CD4-positive, alpha-beta memory T cell (primary cell): Measurements from ENCODE around the gene FBRS. TPM values are rescaled to one million over a fixed set of nuclear protein-coding genes. Genes with fewer than 3 reads are reported as not detected.
A peak's percentile ranks its signal among the peaks of the same experiment; 100 is the strongest.

Experiments
- CTCF ChIA-PET: fragments of 350-600 bp; sonication (Branson Sonifier 250); formaldehyde crosslinking; loops from one replicate; lab custom pipeline; 2021; ENCODE audit warnings: inconsistent platforms; ENCODE audit not compliant: partially characterized antibody; lab: Charles Lee
- POLR2A ChIA-PET: fragments of 350-600 bp; sonication (Branson Sonifier 250); formaldehyde crosslinking; loops from one replicate; lab custom pipeline; 2021; ENCODE audit not compliant: partially characterized antibody; lab: Charles Lee
- DNase-seq, 5 donors: peaks; one replicate each; pipeline versions ENCODE4 v3.0.0 to v3.0.0-alpha.2; 2020 to 2022; ENCODE audit warnings: mixed read lengths in 1 of 5
- H3K27ac ChIP-seq: one replicate; pipeline ENCODE4 v1.7.0; 2013; ENCODE audit warnings: low read depth, low read length
- H3K27me3 ChIP-seq: 2 replicates; pipeline ENCODE4 v1.7.0; 2013; ENCODE audit warnings: mild to moderate bottlenecking, low read length, moderate library complexity; ENCODE audit not compliant: insufficient read depth
- H3K36me3 ChIP-seq: 2 replicates; pipeline ENCODE4 v1.7.0; 2013; ENCODE audit warnings: mild to moderate bottlenecking, low read length, moderate library complexity; ENCODE audit not compliant: insufficient read depth
- H3K4me1 ChIP-seq: 2 replicates; pipeline ENCODE4 v1.7.0; 2013; ENCODE audit warnings: mild to moderate bottlenecking, low read length, moderate library complexity; ENCODE audit not compliant: insufficient read depth
- H3K4me3 ChIP-seq, 2 donors: one replicate each; pipeline ENCODE4 v1.7.0; 2013; ENCODE audit warnings: low read length in 2 of 2, mild to moderate bottlenecking in 1 of 2
- H3K9me3 ChIP-seq, 2 donors: one replicate each; pipeline ENCODE4 v1.7.0; 2013; ENCODE audit warnings: low read length in 2 of 2, control low read depth in 1 of 2; ENCODE audit not compliant: control insufficient read depth in 1 of 2
- H3K27ac Mint-ChIP-seq, 7 donors: one replicate each; pipeline ENCODE4 v1.8.0; 2020 to 2021; ENCODE audit warnings: mixed read lengths in 7 of 7, mild to moderate bottlenecking in 6 of 7, inconsistent platforms in 3 of 7, moderate library complexity in 3 of 7
- H3K27me3 Mint-ChIP-seq, 2 donors: one replicate each; pipeline ENCODE4 v1.8.0; 2020 to 2021; ENCODE audit warnings: mixed read lengths in 2 of 2
- H3K36me3 Mint-ChIP-seq, 2 donors: one replicate each; pipeline ENCODE4 v1.8.0; 2020 to 2021; ENCODE audit warnings: mixed read lengths in 2 of 2, inconsistent platforms in 1 of 2, mild to moderate bottlenecking in 1 of 2
- H3K4me1 Mint-ChIP-seq, 4 donors: one replicate each; pipeline ENCODE4 v1.8.0; 2020 to 2021; ENCODE audit warnings: mixed read lengths in 4 of 4, mild to moderate bottlenecking in 1 of 4
- H3K4me3 Mint-ChIP-seq, 8 donors: one replicate each; pipeline ENCODE4 v1.8.0; 2020 to 2021; ENCODE audit warnings: mixed read lengths in 8 of 8, mild to moderate bottlenecking in 7 of 8, moderate library complexity in 6 of 8, inconsistent platforms in 3 of 8
- H3K9me3 Mint-ChIP-seq, 8 donors: one replicate each; pipeline ENCODE4 v1.8.0; 2020 to 2021; ENCODE audit warnings: mixed read lengths in 8 of 8, mild to moderate bottlenecking in 5 of 8, inconsistent platforms in 3 of 8, moderate library complexity in 1 of 8
- intact Hi-C: fragments of 100-400 bp; cut with micrococcal nuclease; formaldehyde crosslinking; loops from one replicate; pipeline ENCODE4 v1.15.1; 2023
- polyA plus RNA-seq, 2 donors: library from polyadenylated mRNA; unstranded; fragments of 300-500 nt; fragmentation: Illumina TruSeq; gene quantifications; one replicate each; pipeline ENCODE4 v1.2.3, GENCODE V29; 2021
- total RNA-seq, 2 experiments: library from RNA; stranded (reverse); gene quantifications; one replicate each; pipeline ENCODE4 v1.2.3, GENCODE V29; 2021

FBRS gene
- total and polyA plus RNA-seq, 4 experiments from 2014 or later: 0.70 to 172 (median 85.9) TPM

DNA sequence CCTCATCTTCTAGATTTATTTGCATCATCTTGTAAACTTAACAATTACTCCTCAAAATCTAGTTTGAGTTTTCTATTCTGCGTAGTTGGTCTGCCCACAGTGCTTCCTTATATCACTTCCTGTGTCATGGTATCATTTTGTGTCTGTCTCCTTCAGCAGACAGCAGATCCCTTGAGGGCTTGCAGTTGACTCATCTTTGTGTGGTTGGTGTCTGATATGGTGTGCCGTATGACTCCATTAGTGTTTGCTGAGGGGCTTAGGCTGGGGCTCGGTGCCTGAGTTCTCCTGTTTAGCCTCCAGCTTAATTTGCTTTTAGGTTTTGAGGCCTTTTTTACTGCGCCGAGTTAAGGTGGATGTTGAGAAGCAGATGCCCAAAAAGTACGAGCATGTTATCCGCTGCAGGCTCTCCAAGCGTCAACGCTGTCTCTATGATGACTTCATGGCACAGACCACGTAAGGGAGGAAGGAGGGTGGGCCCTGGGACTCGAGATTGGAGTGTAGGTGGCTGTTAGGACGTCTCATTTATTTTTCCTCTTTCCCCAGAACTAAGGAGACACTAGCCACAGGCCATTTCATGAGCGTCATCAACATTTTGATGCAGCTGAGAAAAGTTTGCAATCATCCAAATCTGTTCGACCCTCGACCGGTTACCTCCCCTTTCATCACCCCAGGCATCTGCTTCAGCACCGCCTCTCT is 57.7 kb downstream of the FBRS start:
- CTCF ChIA-PET: no interaction called here
- H3K4me1 Mint-ChIP-seq: peaks cover 26 to 44% (median 34%) of the 10 kb centered on the region in 4 donors
- Histone ChIP-seq H3K36me3 (peaks cover 55% of the 10 kb centered on the region), H3K9me3 (no peaks in the 10 kb centered on the region), H3K4me1 (peaks cover 21% of the 10 kb centered on the region), H3K27me3 (no peaks in the 10 kb centered on the region), H3K4me3 (no peak overlapping the region), H3K27ac (peak overlapping the region; percentile 18)
- peaks cover 61 to 71% of the 10 kb centered on the region in 2 donors for H3K36me3 Mint-ChIP-seq
- peak overlapping the region; percentile 80 to 98 (median 93) for H3K27ac Mint-ChIP-seq
- peak; percentile 33 to 80 (median 45) for DNase-seq
- no peaks in the 10 kb centered on the region for H3K27me3 Mint-ChIP-seq
- no peaks in the 10 kb centered on the region for H3K9me3 Mint-ChIP-seq
- POLR2A ChIA-PET: interaction anchor here (1.3 kb wide), 1 partner anchor 12 kb away, joined by 3 read pairs; no protein-coding TSS in a partner anchor
- intact Hi-C loops: no loop called here
- peak overlapping the region; percentile 2 to 86 (median 45) for H3K4me3 Mint-ChIP-seq

DNA sequence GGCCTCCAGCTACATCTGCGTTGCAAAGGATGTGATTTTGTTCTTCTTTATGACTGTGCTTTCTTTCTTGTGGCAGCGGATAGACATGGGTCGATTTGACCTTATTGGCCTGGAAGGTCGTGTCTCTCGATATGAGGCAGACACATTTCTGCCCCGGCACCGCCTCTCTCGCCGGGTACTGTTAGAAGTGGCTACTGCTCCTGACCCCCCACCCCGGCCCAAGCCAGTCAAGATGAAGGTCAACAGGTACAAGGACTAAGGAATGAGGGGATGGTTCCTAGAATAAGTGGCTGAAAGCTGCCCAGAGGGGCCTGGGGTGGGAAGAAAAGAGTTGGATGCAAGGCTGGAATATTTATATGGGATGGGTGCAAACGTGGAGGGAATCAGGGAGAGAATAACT is 61.9 kb downstream of the FBRS start:
- Histone ChIP-seq H3K9me3 (no peaks in the 10 kb centered on the region), H3K27ac (no peak overlapping the region), H3K36me3 (peaks cover 70% of the 10 kb centered on the region), H3K27me3 (no peaks in the 10 kb centered on the region), H3K4me1 (peaks cover 14% of the 10 kb centered on the region), H3K4me3 (no peak overlapping the region)
- DNase-seq: no peak
- Mint-ChIP-seq H3K36me3 (peaks cover 73 to 78% of the 10 kb centered on the region in 2 donors), H3K4me3 (no peak overlapping the region), H3K27ac (peak overlapping the region in 2 of 7 donors; percentile 11 to 69), H3K9me3 (no peaks in the 10 kb centered on the region), H3K4me1 (peaks cover 16 to 37% (median 27%) of the 10 kb centered on the region in 4 donors), H3K27me3 (no peaks in the 10 kb centered on the region)
- intact Hi-C loops: no loop called here
- POLR2A ChIA-PET: interaction anchor here (1.0 kb wide), 1 partner anchor 54 kb away, joined by 3 read pairs; no protein-coding TSS in a partner anchor
- CTCF ChIA-PET: interaction anchor here (0.6 to 0.9 kb wide), 2 partner anchors 26 to 1767 kb away, joined by 3 read pairs; no protein-coding TSS in a partner anchor

Other genes starting within 250 kb of the FBRS start
- gene DCTPP1, start 228.4 kb upstream of the FBRS start, total RNA-seq: 10 to 100 TPM; 15.0 to 18.0 TPM
- gene DCTPP1, start 228.4 kb upstream of the FBRS start, polyA plus RNA-seq: 100 to 1,000 TPM in 1 of 2 donors, 10 to 100 TPM in 1; 87.0 to 115 TPM
- 10 to 100 TPM; 42.0 to 44.4 TPM for gene SEPHS2, start 212.6 kb upstream of the FBRS start, total RNA-seq
- 10 to 100 TPM; 56.4 to 65.9 TPM for gene SEPHS2, start 212.6 kb upstream of the FBRS start, polyA plus RNA-seq
- 100 to 1,000 TPM; 648 to 657 TPM for gene ITGAL, start 185.7 kb upstream of the FBRS start, total RNA-seq
- gene ITGAL, start 185.7 kb upstream of the FBRS start, polyA plus RNA-seq: 100 to 1,000 TPM; 110 to 159 TPM
- 1 to 10 TPM; 5.8 to 6.1 TPM for gene ZNF768, start 131.9 kb upstream of the FBRS start, total RNA-seq
- gene ZNF768, start 131.9 kb upstream of the FBRS start, polyA plus RNA-seq: 1 to 10 TPM in 1 of 2 donors, under 1 TPM in 1; 0.69 to 1.7 TPM
- 10 to 100 TPM; 15.7 to 17.8 TPM for gene ZNF747, start 123.6 kb upstream of the FBRS start, total RNA-seq
- gene ZNF747, start 123.6 kb upstream of the FBRS start, polyA plus RNA-seq: 1 to 10 TPM; 7.8 to 8.8 TPM
- gene ZNF764, start 100.1 kb upstream of the FBRS start, total RNA-seq: 10 to 100 TPM; 28.9 to 29.3 TPM
- gene ZNF764, start 100.1 kb upstream of the FBRS start, polyA plus RNA-seq: 1 to 10 TPM; 4.2 to 8.8 TPM
- 10 to 100 TPM; 21.4 to 22.7 TPM for gene ZNF688, start 86.7 kb upstream of the FBRS start, total RNA-seq
- 10 to 100 TPM; 31.7 to 33.8 TPM for gene ZNF688, start 86.7 kb upstream of the FBRS start, polyA plus RNA-seq
- gene ZNF785, start 72.7 kb upstream of the FBRS start, total RNA-seq: 10 to 100 TPM; 33.4 to 34.2 TPM
- gene ZNF785, start 72.7 kb upstream of the FBRS start, polyA plus RNA-seq: 1 to 10 TPM; 1.7 to 3.4 TPM
- 10 to 100 TPM; 13.1 to 14.5 TPM for gene ZNF689, start 48.0 kb upstream of the FBRS start, total RNA-seq
- gene ZNF689, start 48.0 kb upstream of the FBRS start, polyA plus RNA-seq: 10 to 100 TPM; 11.9 to 13.5 TPM
- gene PRR14, start 7.5 kb upstream of the FBRS start, total RNA-seq: 100 to 1,000 TPM in 1 of 2 experiments, 10 to 100 TPM in 1; 92.0 to 100 TPM
- 10 to 100 TPM in 1 of 2 donors, 1 to 10 TPM in 1; 8.7 to 25.9 TPM for gene PRR14, start 7.5 kb upstream of the FBRS start, polyA plus RNA-seq
- 100 to 1,000 TPM; 101 to 115 TPM for gene SRCAP, start 40.7 kb downstream of the FBRS start, total RNA-seq
- 10 to 100 TPM in 1 of 2 donors, 1 to 10 TPM in 1; 1.2 to 35.4 TPM for gene SRCAP, start 40.7 kb downstream of the FBRS start, polyA plus RNA-seq
- 10 to 100 TPM; 54.1 to 54.9 TPM for gene PHKG2, start 90.0 kb downstream of the FBRS start, total RNA-seq
- 10 to 100 TPM; 42.0 to 63.5 TPM for gene PHKG2, start 90.0 kb downstream of the FBRS start, polyA plus RNA-seq
- gene CFAP119, start 103.6 kb downstream of the FBRS start, total RNA-seq: 1 to 10 TPM; 2.6 to 3.4 TPM
- gene CFAP119, start 103.6 kb downstream of the FBRS start, polyA plus RNA-seq: under 1 TPM; 0.22 to 0.42 TPM
- gene RNF40, start 103.9 kb downstream of the FBRS start, total RNA-seq: 100 to 1,000 TPM; 101 to 109 TPM
- gene RNF40, start 103.9 kb downstream of the FBRS start, polyA plus RNA-seq: 10 to 100 TPM; 16.6 to 52.4 TPM
- gene ZNF629, start 128.8 kb downstream of the FBRS start, total RNA-seq: 1 to 10 TPM; 4.7 to 5.4 TPM
- gene ZNF629, start 128.8 kb downstream of the FBRS start, polyA plus RNA-seq: under 1 TPM; 0.07 to 0.94 TPM
- gene BCL7C, start 235.6 kb downstream of the FBRS start, total RNA-seq: 10 to 100 TPM; 25.5 to 27.3 TPM
- 10 to 100 TPM; 45.4 to 53.1 TPM for gene BCL7C, start 235.6 kb downstream of the FBRS start, polyA plus RNA-seq
- gene CTF1, start 238.2 kb downstream of the FBRS start, total RNA-seq: under 1 TPM; 0.19 to 0.26 TPM
- gene CTF1, start 238.2 kb downstream of the FBRS start, polyA plus RNA-seq: not detected